Heart left ventricle (tissue), 13 donors: ENCODE results near the gene SCN8A.

Experiments
- POLR2A ChIP-seq, 2 donors: fragments of 450-650 bp; IDR thresholded peaks; one replicate each; pipeline ENCODE4 v1.6.1; 2017; ENCODE audit warnings: antibody characterized with exemption in 2 of 2, mild to moderate bottlenecking in 2 of 2, moderate library complexity in 2 of 2
- TF ChIP-seq, protein P1 (sequence below), 12 donors: fragments of 200-600 bp; sonication (generic) in 4 of 12; IDR thresholded peaks; one replicate each; pipeline versions ENCODE4 v1.5.0 to v1.8.0; 2018 to 2022; ENCODE audit warnings: antibody characterized with exemption in 12 of 12, mild to moderate bottlenecking in 5 of 12
- donor health status: ischemic (EF 13 %, LVEDD 7.1; RV severe dilation, severe dysfunction).
- donor health status: DM: no; HTN: yes; CAD: no.
- donor health status: DM: no; HTN: no; CAD: no.
- donor health status: ischemic (EF 25% LVEDD 6.9; RV normal size, moderate dysfunction).
- donor health status: ischemic (EF 25% LVEDD 5.7; RV mildly dilated, moderate dysfunction).
- donor health status: ischemic (EF 35%, LVEDD 5.7; RV mildly dilated, moderate dysfunction).
- donor health status: nonischemic (EF 11% LVEDD 7.7; RV severe dilation, severe dysfunction).
- donor health status: DM: yes; HTN: yes; CAD: no.
- donor health status: PGD.
- donor health status: ischemic (EF 29% LVEDD 5.4; RV normal size, mild dysfunction).
- donor health status: nonischemic (EF 23%, LVEDD 6.1; RV moderate dilation, normal function).

DNA sequence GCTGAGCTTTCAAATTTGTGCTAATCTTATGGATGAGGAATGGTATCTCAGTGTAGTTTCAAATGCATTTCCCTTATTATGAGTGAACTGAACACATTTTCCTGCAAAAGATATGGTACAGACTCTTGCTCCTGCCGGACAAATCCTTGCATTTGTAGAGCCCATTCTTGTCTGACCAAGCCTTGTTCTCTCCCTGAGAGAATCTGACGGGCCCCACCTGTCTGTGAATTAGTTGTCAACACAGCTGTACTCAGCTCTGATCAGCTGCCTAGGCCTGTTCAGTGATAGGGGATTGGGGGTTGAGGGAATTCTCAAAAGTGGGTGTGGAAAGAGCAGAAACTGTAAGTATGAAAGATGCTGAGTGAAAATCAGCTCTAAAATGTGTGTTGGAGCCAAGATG is 42.8 kb upstream of the SCN8A start:
- TF ChIP-seq, protein P1, sequence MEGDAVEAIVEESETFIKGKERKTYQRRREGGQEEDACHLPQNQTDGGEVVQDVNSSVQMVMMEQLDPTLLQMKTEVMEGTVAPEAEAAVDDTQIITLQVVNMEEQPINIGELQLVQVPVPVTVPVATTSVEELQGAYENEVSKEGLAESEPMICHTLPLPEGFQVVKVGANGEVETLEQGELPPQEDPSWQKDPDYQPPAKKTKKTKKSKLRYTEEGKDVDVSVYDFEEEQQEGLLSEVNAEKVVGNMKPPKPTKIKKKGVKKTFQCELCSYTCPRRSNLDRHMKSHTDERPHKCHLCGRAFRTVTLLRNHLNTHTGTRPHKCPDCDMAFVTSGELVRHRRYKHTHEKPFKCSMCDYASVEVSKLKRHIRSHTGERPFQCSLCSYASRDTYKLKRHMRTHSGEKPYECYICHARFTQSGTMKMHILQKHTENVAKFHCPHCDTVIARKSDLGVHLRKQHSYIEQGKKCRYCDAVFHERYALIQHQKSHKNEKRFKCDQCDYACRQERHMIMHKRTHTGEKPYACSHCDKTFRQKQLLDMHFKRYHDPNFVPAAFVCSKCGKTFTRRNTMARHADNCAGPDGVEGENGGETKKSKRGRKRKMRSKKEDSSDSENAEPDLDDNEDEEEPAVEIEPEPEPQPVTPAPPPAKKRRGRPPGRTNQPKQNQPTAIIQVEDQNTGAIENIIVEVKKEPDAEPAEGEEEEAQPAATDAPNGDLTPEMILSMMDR (IDR thresholded peaks at IDR 0.05) = no peak
- no peak for TF ChIP-seq POLR2A (IDR thresholded peaks at IDR 0.05)
